Keratinocyte (primary cell): Measurements from ENCODE around the gene SST. TPM values are rescaled to one million over a fixed set of nuclear protein-coding genes. Genes with fewer than 3 reads are reported as not detected.

Experiments used
- DNase-seq: peaks from one replicate; pipeline ENCODE4 v3.0.0-alpha.2; 2011; ENCODE audit warnings: low read depth, missing footprints, low spot score
- FAIRE-seq: peaks from 2 replicates; lab custom pipeline; 2011; peaks lifted over from hg19 to GRCh38; lab: Jason Lieb, UNC
- H2AFZ ChIP-seq: 2 replicates; pipeline ENCODE4 v1.6.0; 2012; ENCODE audit warnings: low read length, control low read depth, inconsistent platforms; ENCODE audit not compliant: control insufficient read depth
- H3K27ac ChIP-seq: 2 replicates; pipeline ENCODE4 v1.5.1; 2011; ENCODE audit warnings: low read length; ENCODE audit not compliant: control insufficient read depth, insufficient read depth
- H3K27me3 ChIP-seq: 3 replicates; pipeline ENCODE4 v1.6.0; 2011; ENCODE audit warnings: low read length; ENCODE audit not compliant: control insufficient read depth, insufficient read depth; ENCODE audit errors: extremely low read depth
- H3K36me3 ChIP-seq, 2 experiments: 2 replicates in 1 of 2; 3 replicates in 1 of 2; pipeline ENCODE4 v1.5.1; 2011; ENCODE audit warnings: low read length in 2 of 2, mild to moderate bottlenecking in 1 of 2; ENCODE audit not compliant: control insufficient read depth in 2 of 2, insufficient read depth in 2 of 2; ENCODE audit errors: extremely low read depth in 1 of 2
- H3K4me1 ChIP-seq: 3 replicates; pipeline ENCODE4 v1.5.1; 2011; ENCODE audit warnings: low read length; ENCODE audit not compliant: control insufficient read depth, insufficient read depth; ENCODE audit errors: extremely low read depth
- H3K4me2 ChIP-seq: 3 replicates; pipeline ENCODE4 v1.6.0; 2011; ENCODE audit warnings: low read depth, low read length; ENCODE audit not compliant: control insufficient read depth, insufficient read depth; ENCODE audit errors: extremely low read depth
- H3K4me3 ChIP-seq, 3 experiments: fragments of 200-600 bp in 1 of 3; sonication (generic) in 1 of 3; 2 replicates in 2 of 3; 3 replicates in 1 of 3; pipeline ENCODE4 v1.5.1; 2011 to 2016; ENCODE audit warnings: low read length in 3 of 3, mild to moderate bottlenecking in 3 of 3, control low read depth in 2 of 3, inconsistent platforms in 1 of 3, low read depth in 1 of 3, mixed read lengths in 1 of 3, mixed run types in 1 of 3, moderate library complexity in 1 of 3; ENCODE audit not compliant: control insufficient read depth in 2 of 3, insufficient read depth in 2 of 3; ENCODE audit errors: extremely low read depth in 1 of 3
- H3K79me2 ChIP-seq: 2 replicates; pipeline ENCODE4 v1.6.0; 2012; ENCODE audit warnings: low read length; ENCODE audit not compliant: control insufficient read depth, insufficient read depth
- H3K9ac ChIP-seq: 3 replicates; pipeline ENCODE4 v1.6.0; 2011; ENCODE audit warnings: low read length; ENCODE audit not compliant: control insufficient read depth, insufficient read depth; ENCODE audit errors: extremely low read depth
- H3K9me1 ChIP-seq: 3 replicates; pipeline ENCODE4 v1.6.0; 2011; ENCODE audit warnings: low read length; ENCODE audit not compliant: control insufficient read depth, insufficient read depth; ENCODE audit errors: extremely low read depth
- H3K9me3 ChIP-seq: 2 replicates; pipeline ENCODE4 v1.5.1; 2012; ENCODE audit warnings: low read depth, low read length; ENCODE audit not compliant: control insufficient read depth
- H4K20me1 ChIP-seq: 3 replicates; pipeline ENCODE4 v1.6.0; 2011; ENCODE audit warnings: low read length; ENCODE audit not compliant: control insufficient read depth, insufficient read depth; ENCODE audit errors: extremely low read depth
- CTCF ChIP-seq, 3 experiments: IDR thresholded peaks in 1 of 3; conservative IDR thresholded peaks in 1 of 3; optimal IDR thresholded peaks in 1 of 3; 2 replicates in 2 of 3; 3 replicates in 1 of 3; pipeline versions ENCODE3 to v1.5.1; 2011; ENCODE audit warnings: low read length in 3 of 3, mild to moderate bottlenecking in 3 of 3, moderate library complexity in 2 of 3, control low read depth in 1 of 3, inconsistent platforms in 1 of 3; ENCODE audit not compliant: insufficient read depth in 2 of 3; ENCODE audit errors: extremely low read depth in 1 of 3
- EZH2 ChIP-seq: IDR thresholded peaks from one replicate; pipeline ENCODE4 v1.6.1; 2012; ENCODE audit warnings: inconsistent platforms, mild to moderate bottlenecking, low read length, moderate library complexity
- dilution Hi-C: fragments of 300-500 bp; cut with MboI; formaldehyde crosslinking; loops from one replicate; pipeline ENCODE4 v1.7.0; 2020; ENCODE audit warnings: low sequenced_read_pairs; ENCODE audit not compliant: extremely low pct_ligation_motif_present
- polyA plus RNA-seq, 5 experiments: library from polyadenylated mRNA; depleted of rRNA in 3 of 5; stranded (reverse) in 3 of 5; stranded (forward) in 1 of 5; unstranded in 1 of 5; fragments of >200 nt; gene quantifications; 1 replicate in 1 of 5; 2 replicates in 3 of 5; 3 replicates in 1 of 5; pipeline versions ENCODE4 v1.2.1 to v1.2.3, GENCODE V29; 2011 to 2012; ENCODE audit warnings: missing spikeins in 2 of 5, low read depth in 1 of 5, low replicate concordance in 1 of 5

SST gene
- polyA plus RNA-seq, 1 donor (not counting 4 experiments of a cell fraction or from before 2014, with no cell fraction given) = not detected

DNA sequence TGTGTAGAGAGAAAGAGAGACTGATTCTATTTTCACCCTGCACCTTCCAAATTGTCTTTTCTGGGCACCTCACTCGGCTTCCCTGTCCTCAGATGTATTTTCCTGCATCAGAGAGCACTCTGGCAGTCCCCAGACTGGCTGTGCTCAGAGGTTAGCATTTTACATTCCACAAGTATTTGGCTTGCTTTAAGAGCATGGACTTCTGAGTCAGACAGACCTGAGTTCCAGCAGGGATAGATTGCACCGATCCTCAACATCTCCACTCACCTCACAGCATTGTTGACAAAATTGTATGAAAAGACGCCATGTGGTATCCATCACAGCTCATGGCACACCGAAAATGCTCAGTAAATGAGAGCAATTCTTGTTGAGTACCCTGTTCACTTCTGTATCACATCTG, 45.6 kb downstream of the SST start:
- dilution Hi-C loops = no loop called here
- no peak overlapping the region for H3K9ac ChIP-seq
- H3K36me3 ChIP-seq = no peaks in the 10 kb centered on the region
- no peaks in the 10 kb centered on the region for H3K4me1 ChIP-seq
- H3K27me3 ChIP-seq = no peaks in the 10 kb centered on the region
- TF ChIP-seq CTCF (optimal IDR thresholded peaks at IDR 0.05 in 1 of 3, IDR thresholded peaks at IDR 0.05 in 1 of 3, conservative IDR thresholded peaks at IDR 0.05 in 1 of 3; ENCODE audit: extremely low read depth in 1 of 3, insufficient read depth in 2 of 3, low read length in 3 of 3) = no peak
- no peak for TF ChIP-seq EZH2
- no peak overlapping the region for H3K4me2 ChIP-seq
- H3K79me2 ChIP-seq = no peaks in the 10 kb centered on the region
- no peaks in the 10 kb centered on the region for H3K9me3 ChIP-seq
- no peak for FAIRE-seq
- no peak overlapping the region for H3K4me3 ChIP-seq
- DNase-seq = no peak
- no peaks in the 10 kb centered on the region for H3K9me1 ChIP-seq
- H4K20me1 ChIP-seq = no peaks in the 10 kb centered on the region
- H2AFZ ChIP-seq = no peak overlapping the region
- no peak overlapping the region for H3K27ac ChIP-seq

GRCh38 chr3:187623285-187623814, 46.8 kb downstream of the SST start:
- Histone ChIP-seq H3K4me3 (no peak overlapping the region), H4K20me1 (no peaks in the 10 kb centered on the region), H3K4me1 (no peaks in the 10 kb centered on the region), H3K4me2 (no peak overlapping the region), H3K9ac (no peak overlapping the region), H3K27ac (no peak overlapping the region), H3K9me3 (no peaks in the 10 kb centered on the region), H3K27me3 (no peaks in the 10 kb centered on the region), H3K36me3 (no peaks in the 10 kb centered on the region), H3K79me2 (no peaks in the 10 kb centered on the region), H3K9me1 (no peaks in the 10 kb centered on the region), H2AFZ (no peak overlapping the region)
- dilution Hi-C loops = no loop called here
- DNase-seq (no peak), FAIRE-seq (no peak)
- TF ChIP-seq CTCF (optimal IDR thresholded peaks at IDR 0.05 in 1 of 3, IDR thresholded peaks at IDR 0.05 in 1 of 3, conservative IDR thresholded peaks at IDR 0.05 in 1 of 3; ENCODE audit: extremely low read depth in 1 of 3, insufficient read depth in 2 of 3, low read length in 3 of 3) = no peak
- no peak for TF ChIP-seq EZH2
